ENCODE results near the gene FTL. TPM values are rescaled to one million over a fixed set of nuclear protein-coding genes. Genes with fewer than 3 reads are reported as not detected.
"Not testable (repeated sequence)": the region's sequence is repeated elsewhere in the genome, so short reads cannot be mapped to it uniquely, and the experiment has no call there.

Gene FTL
- total RNA-seq, 4 donors from 2014 or later: 5,480 to 8,362 (median 5,857) TPM

- no peaks in the 10 kb centered on the region for H3K9me3 ChIP-seq
- H3K4me3 ChIP-seq: no peak overlapping the region
- TF ChIP-seq POLR2A (IDR thresholded peaks at IDR 0.05): no peak
- TF ChIP-seq, protein P1, sequence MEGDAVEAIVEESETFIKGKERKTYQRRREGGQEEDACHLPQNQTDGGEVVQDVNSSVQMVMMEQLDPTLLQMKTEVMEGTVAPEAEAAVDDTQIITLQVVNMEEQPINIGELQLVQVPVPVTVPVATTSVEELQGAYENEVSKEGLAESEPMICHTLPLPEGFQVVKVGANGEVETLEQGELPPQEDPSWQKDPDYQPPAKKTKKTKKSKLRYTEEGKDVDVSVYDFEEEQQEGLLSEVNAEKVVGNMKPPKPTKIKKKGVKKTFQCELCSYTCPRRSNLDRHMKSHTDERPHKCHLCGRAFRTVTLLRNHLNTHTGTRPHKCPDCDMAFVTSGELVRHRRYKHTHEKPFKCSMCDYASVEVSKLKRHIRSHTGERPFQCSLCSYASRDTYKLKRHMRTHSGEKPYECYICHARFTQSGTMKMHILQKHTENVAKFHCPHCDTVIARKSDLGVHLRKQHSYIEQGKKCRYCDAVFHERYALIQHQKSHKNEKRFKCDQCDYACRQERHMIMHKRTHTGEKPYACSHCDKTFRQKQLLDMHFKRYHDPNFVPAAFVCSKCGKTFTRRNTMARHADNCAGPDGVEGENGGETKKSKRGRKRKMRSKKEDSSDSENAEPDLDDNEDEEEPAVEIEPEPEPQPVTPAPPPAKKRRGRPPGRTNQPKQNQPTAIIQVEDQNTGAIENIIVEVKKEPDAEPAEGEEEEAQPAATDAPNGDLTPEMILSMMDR (IDR thresholded peaks at IDR 0.05): no peak
- peak in 1 of 2 donors; percentile 73 for TF ChIP-seq EP300 (IDR thresholded peaks at IDR 0.05)
- H3K27ac ChIP-seq: peak overlapping the region in 3 of 4 donors; percentile 40 to 83 (median 63)
- 23 to 24% methylated on average over 10 of the region's 10 CpGs for WGBS, 2 donors
- H3K36me3 ChIP-seq: peaks cover 0 to 28% (median 6%) of the 10 kb centered on the region in 3 donors
- peaks cover 0 to 11% (median 4%) of the 10 kb centered on the region in 4 donors for H3K4me1 ChIP-seq
- DNase-seq (ENCODE audit: low spot score in 2 of 2): peak in 1 of 2 donors; percentile 50
- no peaks in the 10 kb centered on the region for H3K27me3 ChIP-seq
Measured at GRCh38 chr19:48926909-48927308, 38.2 kb upstream of the FTL start.

DNA sequence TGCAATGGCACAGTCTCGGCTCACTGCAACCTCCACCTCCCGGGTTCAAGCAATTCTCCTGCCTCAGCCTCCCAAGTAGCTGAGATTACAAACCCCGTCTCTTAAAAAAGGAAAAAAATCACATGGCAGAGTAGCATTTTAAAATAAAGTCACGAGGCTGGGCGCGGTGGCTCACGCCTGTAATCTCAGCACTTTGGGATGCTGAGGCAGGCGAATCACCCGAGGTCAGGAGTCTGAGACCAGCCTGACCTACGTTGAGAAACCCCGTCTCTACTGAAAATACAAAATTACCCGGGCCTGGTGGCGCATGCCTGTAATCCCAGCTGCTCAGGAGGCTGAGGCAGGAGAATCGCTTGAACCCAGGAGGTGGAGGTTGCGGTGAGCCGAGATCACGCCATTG lies 37.4 kb upstream of the FTL start:
- not testable (repeated sequence) for DNase-seq (ENCODE audit: low spot score in 2 of 2); H3K9me3 ChIP-seq; H3K4me3 ChIP-seq; H3K27ac ChIP-seq; H3K27me3 ChIP-seq
- 81 to 85% methylated on average over 17 of the region's 17 CpGs for WGBS, 2 donors
- peaks cover 0 to 11% (median 4%) of the 10 kb centered on the region in 4 donors for H3K4me1 ChIP-seq
- H3K36me3 ChIP-seq: peaks cover 0 to 21% (median 2%) of the 10 kb centered on the region in 3 donors

GRCh38 chr19:48928164-48929025 lies 36.7 kb upstream of the FTL start:
- Histone ChIP-seq H3K36me3 (peaks cover 0 to 14% (median 0%) of the 10 kb centered on the region in 3 donors), H3K4me3 (no peak overlapping the region), H3K27me3 (no peaks in the 10 kb centered on the region), H3K9me3 (no peaks in the 10 kb centered on the region), H3K27ac (no peak overlapping the region), H3K4me1 (peaks cover 0 to 18% (median 9%) of the 10 kb centered on the region in 4 donors)
- 63 to 73% methylated on average over 15 of the region's 15 CpGs for WGBS, 2 donors
- no peak for DNase-seq (ENCODE audit: low spot score in 2 of 2)
- no peak for TF ChIP-seq POLR2A (IDR thresholded peaks at IDR 0.05)
- TF ChIP-seq EP300 (IDR thresholded peaks at IDR 0.05): no peak
- TF ChIP-seq, protein P1 (IDR thresholded peaks at IDR 0.05): peak in 1 of 5 experiments; percentile 10

DNA sequence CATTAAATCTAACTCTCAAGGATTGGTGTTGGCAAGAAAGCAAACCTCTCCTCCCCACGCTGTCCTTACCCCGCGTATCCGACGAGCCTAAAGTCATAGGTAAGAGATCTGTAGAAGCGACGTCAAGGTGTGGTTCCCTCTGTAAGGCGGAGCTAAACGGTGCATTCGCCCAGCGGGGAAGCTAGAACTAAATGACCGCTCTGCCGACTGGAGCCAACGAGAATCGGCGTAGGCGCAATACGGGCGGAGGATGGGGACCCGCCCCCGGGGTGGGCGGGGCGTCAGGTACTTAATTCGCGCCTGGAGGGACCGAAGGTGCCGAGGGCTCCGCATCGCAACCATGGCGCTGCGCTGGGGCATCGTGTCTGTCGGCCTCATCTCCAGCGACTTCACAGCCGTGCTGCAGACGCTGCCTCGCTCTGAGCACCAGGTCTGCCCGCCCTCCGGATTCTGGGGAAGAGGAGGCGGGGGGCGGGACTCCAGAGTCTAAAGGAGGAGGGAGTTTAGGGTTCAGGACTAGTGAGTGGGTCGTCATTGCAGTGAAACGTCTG lies 31.7 kb upstream of the FTL start, which contains the start of gene DHDH:
Gene DHDH (plus strand): TSS at position 318 of the 551 bp plus-strand sequence. CDS start 23 bp downstream, at position 341.
- Histone ChIP-seq H3K27me3 (no peaks in the 10 kb centered on the region), H3K27ac (peak within 1 kb of the TSS in 1 of 4 donors; percentile 66), H3K4me1 (peaks cover 0 to 16% (median 8%) of the 10 kb centered on the region in 4 donors), H3K36me3 (no peaks in the 10 kb centered on the region), H3K9me3 (no peaks in the 10 kb centered on the region), H3K4me3 (peak within 1 kb of the TSS; percentile 29 to 58 (median 48))
- 0 to 1% methylated on average over 39 to 43 of the region's 43 CpGs for WGBS, 2 donors
- DNase-seq (ENCODE audit: low spot score in 2 of 2): no peak
- TF ChIP-seq EP300 (IDR thresholded peaks at IDR 0.05) (peak in 1 of 2 donors; percentile 62), POLR2A (IDR thresholded peaks at IDR 0.05) (peak in 1 of 2 donors; percentile 52)
- TF ChIP-seq, protein P1 (IDR thresholded peaks at IDR 0.05): no peak

DNA sequence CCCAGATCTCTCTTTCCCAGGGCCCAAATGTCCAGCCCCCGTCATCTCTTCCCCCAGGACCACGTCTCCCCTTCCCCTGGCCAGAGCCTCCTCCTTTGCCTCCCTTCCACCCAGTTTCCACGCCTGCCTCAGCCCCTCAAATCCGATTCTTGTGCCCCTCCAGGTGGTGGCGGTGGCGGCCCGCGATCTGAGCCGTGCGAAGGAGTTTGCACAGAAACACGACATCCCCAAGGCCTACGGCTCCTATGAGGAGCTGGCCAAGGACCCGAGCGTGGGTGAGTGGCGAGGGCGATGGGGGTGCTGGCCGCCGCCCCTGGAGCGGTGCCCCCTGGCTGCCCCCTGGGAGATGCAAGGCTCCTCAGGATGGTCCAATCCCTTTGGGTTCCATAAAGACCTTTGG lies 30.3 kb upstream of the FTL start:
- peaks cover 0 to 16% (median 8%) of the 10 kb centered on the region in 4 donors for H3K4me1 ChIP-seq
- WGBS, 2 donors: 82 to 86% methylated on average over 19 of the region's 19 CpGs
- no peaks in the 10 kb centered on the region for H3K27me3 ChIP-seq
- TF ChIP-seq, protein P1 (IDR thresholded peaks at IDR 0.05): no peak
- TF ChIP-seq EP300 (IDR thresholded peaks at IDR 0.05) (no peak), POLR2A (IDR thresholded peaks at IDR 0.05) (no peak)
- no peak overlapping the region for H3K27ac ChIP-seq
- no peak for DNase-seq (ENCODE audit: low spot score in 2 of 2)
- no peak overlapping the region for H3K4me3 ChIP-seq
- H3K36me3 ChIP-seq: no peaks in the 10 kb centered on the region
- no peaks in the 10 kb centered on the region for H3K9me3 ChIP-seq

All from tibial nerve (tissue), 4 donors.